HepG2 (cell line): ENCODE data around the gene TOR4A. TPM values are rescaled to one million over a fixed set of nuclear protein-coding genes. Genes with fewer than 3 reads are reported as not detected.
A peak's percentile ranks its signal among the peaks of the same experiment; 100 is the strongest.

Experiments
- CENPX ChIP-seq: sonication (generic); formaldehyde crosslinking; IDR thresholded peaks from 2 replicates; pipeline ENCODE4 v1.9.0; 2021; ENCODE audit warnings: mild to moderate bottlenecking, missing genetic modification reagents, moderate library complexity
- FIP1L1 ChIP-seq: fragments of 200-400 bp; formaldehyde crosslinking; IDR thresholded peaks from 2 replicates; pipeline ENCODE4 v1.6.1; 2018; ENCODE audit warnings: low read depth, mild to moderate bottlenecking, low read length, moderate library complexity, borderline replicate concordance; ENCODE audit not compliant: insufficient read depth
- FOXA3 ChIP-seq: IDR thresholded peaks from 2 replicates; pipeline ENCODE4 v1.6.1; 2016; ENCODE audit warnings: missing genetic modification reagents, missing compliant biosample characterization
- HES4 ChIP-seq: sonication (generic); formaldehyde crosslinking; IDR thresholded peaks from 2 replicates; pipeline ENCODE4 v1.9.0; 2021; ENCODE audit warnings: mild to moderate bottlenecking, missing genetic modification reagents, borderline replicate concordance
- RNF2 ChIP-seq: fragments of 450-650 bp; conservative IDR thresholded peaks from 2 replicates; pipeline ENCODE4 v1.6.1; 2016; ENCODE audit warnings: low read depth
- SALL2 ChIP-seq: sonication (generic); formaldehyde crosslinking; IDR thresholded peaks from 2 replicates; pipeline ENCODE4 v1.8.1; 2023; ENCODE audit warnings: mild to moderate bottlenecking, missing genetic modification reagents, inconsistent platforms
- SIN3A ChIP-seq: IDR thresholded peaks from 2 replicates; pipeline ENCODE4 v1.6.1; 2011; ENCODE audit warnings: low read depth, mild to moderate bottlenecking, control low read depth, low read length, borderline replicate concordance
- TSC22D2 ChIP-seq: sonication (generic); formaldehyde crosslinking; IDR thresholded peaks from 2 replicates; pipeline ENCODE4 v1.5.1; 2020; ENCODE audit warnings: missing genetic modification reagents, mild to moderate bottlenecking, borderline replicate concordance
- ZHX2 ChIP-seq, 2 experiments: sonication (generic) in 1 of 2; formaldehyde crosslinking in 1 of 2; IDR thresholded peaks; 2 replicates each; pipeline versions ENCODE4 v1.6.1 to v1.9.0; 2014 to 2022; ENCODE audit warnings: antibody characterized with exemption in 1 of 2, borderline replicate concordance in 1 of 2, inconsistent platforms in 1 of 2, low read depth in 1 of 2, missing genetic modification reagents in 1 of 2
- ZNF30 ChIP-seq: sonication (generic); formaldehyde crosslinking; IDR thresholded peaks from 2 replicates; pipeline ENCODE4 v1.5.0; 2020; ENCODE audit warnings: mild to moderate bottlenecking, missing genetic modification reagents
- ZNF333 ChIP-seq: sonication (generic); formaldehyde crosslinking; IDR thresholded peaks from 2 replicates; pipeline ENCODE4 v1.4.0; 2020; ENCODE audit warnings: mild to moderate bottlenecking, missing genetic modification reagents, borderline replicate concordance
- ZSCAN25 ChIP-seq: sonication (generic); formaldehyde crosslinking; IDR thresholded peaks from 2 replicates; pipeline ENCODE4 v1.8.0; 2022; ENCODE audit warnings: mild to moderate bottlenecking, missing genetic modification reagents
- polyA plus RNA-seq, 8 experiments: library from polyadenylated mRNA; depleted of rRNA in 3 of 8; stranded (reverse) in 7 of 8; unstranded in 1 of 8; fragments of >200 nt; fragmentation: Illumina TruSeq in 4 of 8; extraction: Trizol in 4 of 8; gene quantifications; 2 replicates each; pipeline versions ENCODE4 v1.2.1 to v1.2.3, GENCODE V29; 2011 to 2016; ENCODE audit warnings: low read depth in 4 of 8, missing spikeins in 1 of 8, mixed read lengths in 1 of 8; ENCODE audit not compliant: insufficient read depth in 1 of 8
- total RNA-seq, 5 experiments: library from RNA; depleted of rRNA; stranded (reverse); fragments of >200 nt; fragmentation: Illumina TruSeq; extraction: Trizol; gene quantifications; 2 replicates each; pipeline ENCODE4 v1.2.3, GENCODE V29; 2016; ENCODE audit warnings: low read depth in 1 of 5
- TF ChIP-seq, protein P1 (sequence below): sonication (generic); formaldehyde crosslinking; IDR thresholded peaks from 2 replicates; pipeline ENCODE4 v1.5.1; 2020; ENCODE audit warnings: missing genetic modification reagents, mild to moderate bottlenecking, borderline replicate concordance
- TF ChIP-seq, protein P2 (sequence below): sonication (generic); formaldehyde crosslinking; IDR thresholded peaks from 2 replicates; pipeline ENCODE4 v1.8.0; 2023; ENCODE audit warnings: mild to moderate bottlenecking, missing genetic modification reagents
- TF ChIP-seq, protein P3 (sequence below): sonication (generic); formaldehyde crosslinking; IDR thresholded peaks from 2 replicates; pipeline ENCODE4 v1.8.0; 2022; ENCODE audit warnings: mild to moderate bottlenecking, missing genetic modification reagents; ENCODE audit not compliant: insufficient replicate concordance
- TF ChIP-seq, protein P4 (sequence below): sonication (generic); formaldehyde crosslinking; IDR thresholded peaks from 2 replicates; pipeline ENCODE4 v1.5.0; 2020; ENCODE audit warnings: missing genetic modification reagents, mild to moderate bottlenecking, borderline replicate concordance

TOR4A gene
- total and polyA plus RNA-seq, 2 of the 13 experiments (the other 11 are each of a cell fraction or from before 2014, with no cell fraction given), result 11.1 to 14.2 TPM

DNA sequence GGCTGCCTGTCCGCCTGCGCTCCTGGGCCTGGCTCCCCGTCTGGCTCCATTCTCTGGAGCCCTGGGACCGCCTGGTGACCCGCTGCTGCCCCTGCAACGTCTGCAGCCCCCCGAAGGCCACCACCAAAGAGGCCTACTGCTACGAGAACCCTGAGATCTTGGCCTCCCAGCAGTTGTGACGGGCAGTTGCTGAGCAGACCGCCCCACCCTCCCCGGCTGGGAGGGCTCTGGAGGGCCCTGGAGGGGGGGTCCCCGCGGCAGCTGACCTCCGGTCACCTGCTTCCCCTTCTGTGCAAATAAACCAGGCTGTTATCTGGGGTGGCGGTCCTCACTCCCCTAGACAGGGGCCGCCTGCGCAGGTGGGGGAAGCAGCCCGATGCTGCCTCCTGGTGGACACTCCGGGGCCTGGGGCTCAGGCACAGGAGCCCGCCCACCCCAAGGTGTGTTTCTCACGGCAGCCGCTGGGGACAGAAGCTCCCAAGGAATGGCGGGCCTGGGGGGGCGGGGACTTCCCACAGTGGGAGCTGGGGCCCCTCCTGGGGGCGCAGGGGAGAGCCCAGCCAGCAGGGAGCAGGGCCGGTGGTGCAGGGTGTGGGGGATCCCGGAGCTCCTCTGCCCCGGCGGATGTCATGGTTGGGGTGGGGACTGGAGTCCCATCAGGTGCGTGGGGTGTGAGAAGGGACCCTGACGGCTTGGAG lies 41.1 kb upstream of the TOR4A start (continued):
- TF ChIP-seq ZHX2 (IDR thresholded peaks at IDR 0.05; ENCODE audit: low read depth), result no peak
- 0 out of 2 replicates have a peak, but pooled peaks have one; percentile 50 for TF ChIP-seq ZHX2 (CRISPR knock-in tag; IDR thresholded peaks at IDR 0.05; ENCODE audit: borderline replicate concordance)
- TF ChIP-seq, protein P1, sequence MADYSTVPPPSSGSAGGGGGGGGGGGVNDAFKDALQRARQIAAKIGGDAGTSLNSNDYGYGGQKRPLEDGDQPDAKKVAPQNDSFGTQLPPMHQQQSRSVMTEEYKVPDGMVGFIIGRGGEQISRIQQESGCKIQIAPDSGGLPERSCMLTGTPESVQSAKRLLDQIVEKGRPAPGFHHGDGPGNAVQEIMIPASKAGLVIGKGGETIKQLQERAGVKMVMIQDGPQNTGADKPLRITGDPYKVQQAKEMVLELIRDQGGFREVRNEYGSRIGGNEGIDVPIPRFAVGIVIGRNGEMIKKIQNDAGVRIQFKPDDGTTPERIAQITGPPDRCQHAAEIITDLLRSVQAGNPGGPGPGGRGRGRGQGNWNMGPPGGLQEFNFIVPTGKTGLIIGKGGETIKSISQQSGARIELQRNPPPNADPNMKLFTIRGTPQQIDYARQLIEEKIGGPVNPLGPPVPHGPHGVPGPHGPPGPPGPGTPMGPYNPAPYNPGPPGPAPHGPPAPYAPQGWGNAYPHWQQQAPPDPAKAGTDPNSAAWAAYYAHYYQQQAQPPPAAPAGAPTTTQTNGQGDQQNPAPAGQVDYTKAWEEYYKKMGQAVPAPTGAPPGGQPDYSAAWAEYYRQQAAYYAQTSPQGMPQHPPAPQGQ (CRISPR knock-in tag), result no peak
- 0 out of 2 replicates have a peak, but pooled peaks have one; percentile 77 for TF ChIP-seq FIP1L1
- TF ChIP-seq SALL2 (CRISPR knock-in tag), result peak; percentile 19; the same call in 1 of the 2 replicates
- peak; percentile 76 for TF ChIP-seq ZSCAN25 (CRISPR knock-in tag)
- TF ChIP-seq, protein P2, sequence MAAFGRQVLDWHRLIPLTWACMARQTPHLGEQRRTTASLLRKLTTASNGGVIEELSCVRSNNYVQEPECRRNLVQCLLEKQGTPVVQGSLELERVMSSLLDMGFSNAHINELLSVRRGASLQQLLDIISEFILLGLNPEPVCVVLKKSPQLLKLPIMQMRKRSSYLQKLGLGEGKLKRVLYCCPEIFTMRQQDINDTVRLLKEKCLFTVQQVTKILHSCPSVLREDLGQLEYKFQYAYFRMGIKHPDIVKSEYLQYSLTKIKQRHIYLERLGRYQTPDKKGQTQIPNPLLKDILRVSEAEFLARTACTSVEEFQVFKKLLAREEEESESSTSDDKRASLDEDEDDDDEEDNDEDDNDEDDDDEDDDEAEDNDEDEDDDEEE, result 0 out of 2 replicates have a peak, but pooled peaks have one; percentile 4
- TF ChIP-seq CENPX (CRISPR knock-in tag), result no peak
- no peak for TF ChIP-seq ZNF333 (CRISPR knock-in tag)
- TF ChIP-seq RNF2, result no peak
- TF ChIP-seq ZNF30 (CRISPR knock-in tag), result no peak
- TF ChIP-seq, protein P3, sequence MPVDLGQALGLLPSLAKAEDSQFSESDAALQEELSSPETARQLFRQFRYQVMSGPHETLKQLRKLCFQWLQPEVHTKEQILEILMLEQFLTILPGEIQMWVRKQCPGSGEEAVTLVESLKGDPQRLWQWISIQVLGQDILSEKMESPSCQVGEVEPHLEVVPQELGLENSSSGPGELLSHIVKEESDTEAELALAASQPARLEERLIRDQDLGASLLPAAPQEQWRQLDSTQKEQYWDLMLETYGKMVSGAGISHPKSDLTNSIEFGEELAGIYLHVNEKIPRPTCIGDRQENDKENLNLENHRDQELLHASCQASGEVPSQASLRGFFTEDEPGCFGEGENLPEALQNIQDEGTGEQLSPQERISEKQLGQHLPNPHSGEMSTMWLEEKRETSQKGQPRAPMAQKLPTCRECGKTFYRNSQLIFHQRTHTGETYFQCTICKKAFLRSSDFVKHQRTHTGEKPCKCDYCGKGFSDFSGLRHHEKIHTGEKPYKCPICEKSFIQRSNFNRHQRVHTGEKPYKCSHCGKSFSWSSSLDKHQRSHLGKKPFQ, result no peak
- peak; percentile 71; the same call in 1 of the 2 replicates for TF ChIP-seq TSC22D2 (CRISPR knock-in tag)
- no peak for TF ChIP-seq HES4
- peak; percentile 71 for TF ChIP-seq FOXA3
- TF ChIP-seq, protein P4, sequence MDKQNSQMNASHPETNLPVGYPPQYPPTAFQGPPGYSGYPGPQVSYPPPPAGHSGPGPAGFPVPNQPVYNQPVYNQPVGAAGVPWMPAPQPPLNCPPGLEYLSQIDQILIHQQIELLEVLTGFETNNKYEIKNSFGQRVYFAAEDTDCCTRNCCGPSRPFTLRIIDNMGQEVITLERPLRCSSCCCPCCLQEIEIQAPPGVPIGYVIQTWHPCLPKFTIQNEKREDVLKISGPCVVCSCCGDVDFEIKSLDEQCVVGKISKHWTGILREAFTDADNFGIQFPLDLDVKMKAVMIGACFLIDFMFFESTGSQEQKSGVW (CRISPR knock-in tag), result no peak
- no peak; the same call in 1 of the 2 replicates for TF ChIP-seq SIN3A
